Measurements from ENCODE around the gene RPTOR. TPM values are rescaled to one million over a fixed set of nuclear protein-coding genes. Genes with fewer than 3 reads are reported as not detected.
A peak's percentile ranks its signal among the peaks of the same experiment; 100 is the strongest.

Gene RPTOR
- total and polyA plus RNA-seq, 4 experiments from 2014 or later, result 2.4 to 51.8 (median 29.6) TPM

DNA sequence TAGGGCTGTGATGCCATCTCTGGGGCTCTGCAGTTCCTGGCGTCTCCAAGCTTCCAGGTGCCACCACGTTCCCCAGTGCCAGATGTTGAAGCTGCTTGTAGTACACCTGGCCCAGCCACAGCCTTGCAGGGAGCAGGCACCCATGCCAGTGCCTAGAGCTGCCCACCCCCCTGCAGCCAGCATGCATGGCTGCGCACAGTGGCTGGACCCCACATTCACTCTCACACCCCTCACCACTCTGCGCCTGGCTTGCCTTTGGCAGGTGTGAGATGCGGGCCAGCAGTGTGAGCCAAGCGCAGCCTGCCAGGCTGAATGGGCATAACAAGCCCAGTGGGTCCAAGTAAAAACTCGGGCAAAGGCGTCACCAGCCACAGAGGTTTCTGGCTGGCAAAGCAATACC, 371.6 kb downstream of the RPTOR start:
- Histone ChIP-seq H3K36me3 (ENCODE audit: insufficient read depth, low read length) (no peaks in the 10 kb centered on the region), H3K9me3 (ENCODE audit: control insufficient read depth in 1 of 2, low read length in 2 of 2) (no peaks in the 10 kb centered on the region), H3K4me1 (ENCODE audit: insufficient read depth, low read length) (no peaks in the 10 kb centered on the region), H3K27me3 (ENCODE audit: insufficient read depth, low read length) (no peaks in the 10 kb centered on the region), H3K27ac (ENCODE audit: low read depth, low read length) (no peak overlapping the region), H3K4me3 (ENCODE audit: low read length in 2 of 2) (no peak overlapping the region)
- no peaks in the 10 kb centered on the region for H3K27me3 Mint-ChIP-seq
- H3K9me3 Mint-ChIP-seq, result no peaks in the 10 kb centered on the region
- ChIA-PET CTCF (ENCODE audit: partially characterized antibody) (no interaction called here), POLR2A (ENCODE audit: partially characterized antibody) (no interaction called here)
- no peak overlapping the region for H3K4me3 Mint-ChIP-seq
- peaks cover 14 to 28% of the 10 kb centered on the region in 2 donors for H3K36me3 Mint-ChIP-seq
- DNase-seq, result no peak
- intact Hi-C loops (cut with micrococcal nuclease), result no loop called here
- H3K27ac Mint-ChIP-seq, result no peak overlapping the region
- no peaks in the 10 kb centered on the region for H3K4me1 Mint-ChIP-seq

DNA sequence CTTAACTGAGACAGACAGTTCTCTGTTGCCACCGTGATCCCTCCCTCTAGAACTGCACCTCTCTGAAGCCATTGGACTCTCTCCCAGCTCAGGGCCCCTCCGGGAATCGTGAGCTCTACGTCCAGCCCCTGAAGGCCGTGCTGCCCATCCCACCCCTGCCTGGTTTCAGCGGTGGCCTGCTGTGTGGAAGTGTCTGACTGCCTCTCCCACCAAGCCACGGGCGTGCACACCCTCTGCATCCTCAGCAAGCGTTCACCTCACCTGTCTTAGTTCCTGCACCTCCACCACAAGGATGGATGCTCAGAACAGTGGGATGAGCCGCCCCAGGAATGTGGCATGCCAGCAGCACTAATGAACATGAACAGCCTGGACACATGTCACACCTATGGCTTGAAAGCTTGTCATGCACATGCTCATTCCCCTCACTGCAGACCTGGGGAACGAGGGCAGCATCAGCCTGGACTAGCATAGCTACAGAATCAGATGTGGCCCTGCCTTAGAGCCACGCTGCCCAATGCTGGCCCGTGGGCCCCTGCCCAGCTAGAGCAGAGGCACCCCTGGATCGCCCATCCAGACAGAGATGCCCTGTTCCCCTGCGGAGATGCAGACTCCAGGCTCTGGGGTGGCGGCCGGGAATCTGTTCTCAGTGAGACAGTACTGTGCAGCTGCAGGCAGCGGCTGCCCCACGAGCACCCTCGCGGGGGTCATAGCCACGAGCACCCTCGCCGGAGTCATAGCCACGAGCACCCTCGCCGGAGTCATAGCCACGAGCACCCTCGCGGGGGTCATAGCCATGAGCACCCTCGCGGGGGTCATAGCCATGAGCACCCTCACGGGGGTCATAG, 373.3 kb downstream of the RPTOR start:
- POLR2A ChIA-PET (ENCODE audit: partially characterized antibody), result no interaction called here
- no peak for DNase-seq
- Histone ChIP-seq H3K27ac (ENCODE audit: low read depth, low read length) (no peak overlapping the region), H3K9me3 (ENCODE audit: control insufficient read depth in 1 of 2, low read length in 2 of 2) (no peaks in the 10 kb centered on the region), H3K27me3 (ENCODE audit: insufficient read depth, low read length) (no peaks in the 10 kb centered on the region), H3K4me3 (ENCODE audit: low read length in 2 of 2) (no peak overlapping the region), H3K4me1 (ENCODE audit: insufficient read depth, low read length) (no peaks in the 10 kb centered on the region), H3K36me3 (ENCODE audit: insufficient read depth, low read length) (no peaks in the 10 kb centered on the region)
- H3K27me3 Mint-ChIP-seq, result no peaks in the 10 kb centered on the region
- H3K36me3 Mint-ChIP-seq, result peaks cover 10 to 28% of the 10 kb centered on the region in 2 donors
- H3K4me1 Mint-ChIP-seq, result no peaks in the 10 kb centered on the region
- CTCF ChIA-PET (ENCODE audit: partially characterized antibody), result no interaction called here
- H3K4me3 Mint-ChIP-seq, result no peak overlapping the region
- no peak overlapping the region for H3K27ac Mint-ChIP-seq
- intact Hi-C loops (cut with micrococcal nuclease), result no loop called here
- H3K9me3 Mint-ChIP-seq, result no peaks in the 10 kb centered on the region

DNA sequence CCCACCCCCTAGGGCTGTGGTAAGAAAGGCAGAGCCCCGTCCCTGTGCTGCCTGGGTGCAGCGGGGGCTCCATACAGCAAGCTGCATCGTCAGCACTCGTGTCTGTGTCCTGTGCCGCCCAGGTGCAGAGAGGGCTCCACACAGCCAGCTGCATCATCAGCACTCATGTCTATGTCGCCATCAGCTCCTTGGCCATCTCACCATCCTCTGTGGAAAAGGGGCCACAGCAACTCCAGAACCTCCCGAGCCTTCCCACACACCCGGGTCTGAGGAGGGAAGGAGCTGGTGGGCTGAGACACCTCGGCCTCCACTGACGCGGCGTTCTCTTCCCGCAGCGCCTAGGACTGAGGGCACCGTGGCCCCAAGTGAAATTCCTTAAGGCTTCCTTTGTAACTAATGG, 374.1 kb downstream of the RPTOR start:
- H3K27me3 Mint-ChIP-seq, result no peaks in the 10 kb centered on the region
- Histone ChIP-seq H3K27me3 (ENCODE audit: insufficient read depth, low read length) (no peaks in the 10 kb centered on the region), H3K9me3 (ENCODE audit: control insufficient read depth in 1 of 2, low read length in 2 of 2) (no peaks in the 10 kb centered on the region), H3K36me3 (ENCODE audit: insufficient read depth, low read length) (peaks cover 1% of the 10 kb centered on the region), H3K4me3 (ENCODE audit: low read length in 2 of 2) (no peak overlapping the region), H3K4me1 (ENCODE audit: insufficient read depth, low read length) (no peaks in the 10 kb centered on the region), H3K27ac (ENCODE audit: low read depth, low read length) (no peak overlapping the region)
- CTCF ChIA-PET (ENCODE audit: partially characterized antibody), result no interaction called here
- H3K4me3 Mint-ChIP-seq, result no peak overlapping the region
- no peak for DNase-seq
- intact Hi-C loops (cut with micrococcal nuclease), result no loop called here
- H3K4me1 Mint-ChIP-seq, result no peaks in the 10 kb centered on the region
- H3K27ac Mint-ChIP-seq, result no peak overlapping the region
- H3K9me3 Mint-ChIP-seq, result no peaks in the 10 kb centered on the region
- POLR2A ChIA-PET (ENCODE audit: partially characterized antibody), result no interaction called here
- peaks cover 9 to 28% of the 10 kb centered on the region in 2 donors for H3K36me3 Mint-ChIP-seq

DNA sequence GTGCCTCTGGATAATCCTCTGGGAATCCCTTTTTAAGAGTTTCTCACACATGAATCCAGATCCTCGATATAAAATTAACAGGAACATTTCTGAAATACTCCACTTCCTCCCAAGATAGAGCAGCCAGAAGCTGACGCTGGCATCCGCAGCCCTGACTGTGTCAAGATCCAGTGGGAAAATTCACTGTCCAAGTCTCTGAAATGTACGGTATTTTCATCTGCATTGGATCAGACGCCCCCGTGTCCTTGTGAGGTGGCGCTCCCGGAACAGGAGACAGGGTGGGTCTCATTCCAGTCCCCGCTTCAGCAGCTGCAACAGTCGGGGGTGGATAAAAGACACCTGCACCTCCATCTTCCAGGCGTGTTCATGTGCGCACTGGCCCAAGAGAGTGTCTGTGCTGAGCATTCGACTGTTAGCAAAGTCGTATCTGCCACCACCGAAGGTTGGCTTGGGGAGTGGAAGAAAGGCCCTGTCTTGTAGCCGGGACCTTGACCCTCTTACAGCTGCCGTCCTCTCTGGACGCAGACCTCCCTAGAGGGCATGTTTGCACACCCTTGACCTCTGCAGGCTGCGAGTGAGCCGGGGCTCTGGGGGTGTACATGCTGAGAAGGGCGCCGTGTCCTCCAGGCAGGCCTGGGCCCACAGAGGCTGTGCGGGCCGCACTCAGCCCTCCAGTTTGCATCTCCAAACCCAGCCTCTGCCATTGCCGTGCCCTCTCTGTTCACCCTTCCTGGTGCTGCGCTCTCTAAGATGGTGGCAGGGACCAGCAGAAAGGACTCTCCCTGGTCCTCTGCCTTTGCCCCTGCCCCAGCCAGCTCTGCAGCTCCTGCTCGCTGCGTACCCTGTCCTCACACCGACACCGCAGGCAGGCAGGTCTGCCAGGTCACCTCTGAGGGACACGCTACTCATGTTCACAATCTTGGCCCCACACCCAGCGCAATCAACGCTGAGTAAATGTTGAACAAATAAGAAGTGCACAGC, 375.0 kb downstream of the RPTOR start:
- Histone ChIP-seq H3K27ac (ENCODE audit: low read depth, low read length) (no peak overlapping the region), H3K9me3 (ENCODE audit: control insufficient read depth in 1 of 2, low read length in 2 of 2) (no peaks in the 10 kb centered on the region), H3K4me1 (ENCODE audit: insufficient read depth, low read length) (no peaks in the 10 kb centered on the region), H3K36me3 (ENCODE audit: insufficient read depth, low read length) (peaks cover 10% of the 10 kb centered on the region), H3K27me3 (ENCODE audit: insufficient read depth, low read length) (no peaks in the 10 kb centered on the region), H3K4me3 (ENCODE audit: low read length in 2 of 2) (no peak overlapping the region)
- H3K4me1 Mint-ChIP-seq, result no peaks in the 10 kb centered on the region
- no peak for DNase-seq
- H3K4me3 Mint-ChIP-seq, result no peak overlapping the region
- ChIA-PET POLR2A (ENCODE audit: partially characterized antibody) (no interaction called here), CTCF (ENCODE audit: partially characterized antibody) (no interaction called here)
- H3K27me3 Mint-ChIP-seq, result no peaks in the 10 kb centered on the region
- H3K9me3 Mint-ChIP-seq, result no peaks in the 10 kb centered on the region
- H3K27ac Mint-ChIP-seq, result no peak overlapping the region
- H3K36me3 Mint-ChIP-seq, result peaks cover 7 to 32% of the 10 kb centered on the region in 2 donors
- intact Hi-C loops (cut with micrococcal nuclease), result no loop called here

DNA sequence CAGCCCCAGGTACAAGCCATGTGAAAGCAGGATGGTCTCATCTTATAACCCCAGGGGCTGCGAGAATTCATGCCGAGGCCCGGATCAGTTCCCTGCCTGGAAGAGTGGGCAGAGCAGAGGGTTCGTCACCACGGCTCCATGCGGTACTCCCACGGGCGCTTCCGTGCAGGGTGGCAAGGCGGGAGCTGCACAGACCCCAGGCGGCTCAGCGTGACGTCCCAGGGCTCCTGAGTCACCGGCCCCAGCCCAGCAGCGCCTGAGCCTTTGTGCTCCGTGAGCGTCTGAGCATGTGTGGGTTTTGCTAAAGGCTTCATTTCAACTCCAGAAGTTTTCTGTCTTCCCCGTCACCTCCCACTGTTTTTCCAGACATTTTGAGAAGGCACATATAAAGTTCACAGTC, 375.8 kb downstream of the RPTOR start:
- H3K4me1 Mint-ChIP-seq, result no peaks in the 10 kb centered on the region
- CTCF ChIA-PET (ENCODE audit: partially characterized antibody), result no interaction called here
- no peaks in the 10 kb centered on the region for H3K27me3 Mint-ChIP-seq
- intact Hi-C loops (cut with micrococcal nuclease), result no loop called here
- DNase-seq, result no peak
- peak overlapping the region in 1 of 7 donors; percentile 15 for H3K27ac Mint-ChIP-seq
- Histone ChIP-seq H3K27me3 (ENCODE audit: insufficient read depth, low read length) (no peaks in the 10 kb centered on the region), H3K27ac (ENCODE audit: low read depth, low read length) (no peak overlapping the region), H3K9me3 (ENCODE audit: control insufficient read depth in 1 of 2, low read length in 2 of 2) (no peaks in the 10 kb centered on the region), H3K4me1 (ENCODE audit: insufficient read depth, low read length) (no peaks in the 10 kb centered on the region), H3K4me3 (ENCODE audit: low read length in 2 of 2) (no peak overlapping the region), H3K36me3 (ENCODE audit: insufficient read depth, low read length) (peaks cover 16% of the 10 kb centered on the region)
- H3K36me3 Mint-ChIP-seq, result peaks cover 7 to 35% of the 10 kb centered on the region in 2 donors
- no peak overlapping the region for H3K4me3 Mint-ChIP-seq
- no peaks in the 10 kb centered on the region for H3K9me3 Mint-ChIP-seq
- POLR2A ChIA-PET (ENCODE audit: partially characterized antibody), result no interaction called here

DNA sequence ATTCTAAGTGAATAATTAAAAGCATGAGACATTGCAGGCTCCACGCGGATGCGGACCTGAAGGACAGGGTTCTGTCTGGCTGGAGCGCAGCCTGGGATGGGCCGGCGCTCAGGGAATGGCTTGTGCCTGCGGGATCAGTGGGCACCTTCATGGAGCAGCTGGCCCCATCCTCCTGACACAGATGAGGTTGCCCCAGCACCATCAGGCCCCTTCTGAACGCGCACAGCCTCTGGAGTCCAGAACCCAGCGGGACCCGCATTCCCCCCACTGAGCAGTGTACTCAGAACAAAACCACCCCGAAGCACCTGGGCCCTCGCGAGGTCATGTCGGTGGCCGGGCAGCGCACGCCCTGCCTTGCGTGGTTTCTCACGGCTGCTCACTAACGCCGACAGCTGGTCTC, 376.5 kb downstream of the RPTOR start:
- Mint-ChIP-seq H3K27me3 (no peaks in the 10 kb centered on the region), H3K27ac (no peak overlapping the region), H3K36me3 (peaks cover 10 to 36% of the 10 kb centered on the region in 2 donors), H3K9me3 (no peaks in the 10 kb centered on the region), H3K4me3 (no peak overlapping the region), H3K4me1 (no peaks in the 10 kb centered on the region)
- Histone ChIP-seq H3K9me3 (ENCODE audit: control insufficient read depth in 1 of 2, low read length in 2 of 2) (no peaks in the 10 kb centered on the region), H3K27me3 (ENCODE audit: insufficient read depth, low read length) (no peaks in the 10 kb centered on the region), H3K36me3 (ENCODE audit: insufficient read depth, low read length) (peaks cover 22% of the 10 kb centered on the region), H3K4me3 (ENCODE audit: low read length in 2 of 2) (no peak overlapping the region), H3K27ac (ENCODE audit: low read depth, low read length) (no peak overlapping the region), H3K4me1 (ENCODE audit: insufficient read depth, low read length) (no peaks in the 10 kb centered on the region)
- intact Hi-C loops (cut with micrococcal nuclease), result no loop called here
- DNase-seq, result no peak
- CTCF ChIA-PET (ENCODE audit: partially characterized antibody), result no interaction called here
- POLR2A ChIA-PET (ENCODE audit: partially characterized antibody), result no interaction called here

DNA sequence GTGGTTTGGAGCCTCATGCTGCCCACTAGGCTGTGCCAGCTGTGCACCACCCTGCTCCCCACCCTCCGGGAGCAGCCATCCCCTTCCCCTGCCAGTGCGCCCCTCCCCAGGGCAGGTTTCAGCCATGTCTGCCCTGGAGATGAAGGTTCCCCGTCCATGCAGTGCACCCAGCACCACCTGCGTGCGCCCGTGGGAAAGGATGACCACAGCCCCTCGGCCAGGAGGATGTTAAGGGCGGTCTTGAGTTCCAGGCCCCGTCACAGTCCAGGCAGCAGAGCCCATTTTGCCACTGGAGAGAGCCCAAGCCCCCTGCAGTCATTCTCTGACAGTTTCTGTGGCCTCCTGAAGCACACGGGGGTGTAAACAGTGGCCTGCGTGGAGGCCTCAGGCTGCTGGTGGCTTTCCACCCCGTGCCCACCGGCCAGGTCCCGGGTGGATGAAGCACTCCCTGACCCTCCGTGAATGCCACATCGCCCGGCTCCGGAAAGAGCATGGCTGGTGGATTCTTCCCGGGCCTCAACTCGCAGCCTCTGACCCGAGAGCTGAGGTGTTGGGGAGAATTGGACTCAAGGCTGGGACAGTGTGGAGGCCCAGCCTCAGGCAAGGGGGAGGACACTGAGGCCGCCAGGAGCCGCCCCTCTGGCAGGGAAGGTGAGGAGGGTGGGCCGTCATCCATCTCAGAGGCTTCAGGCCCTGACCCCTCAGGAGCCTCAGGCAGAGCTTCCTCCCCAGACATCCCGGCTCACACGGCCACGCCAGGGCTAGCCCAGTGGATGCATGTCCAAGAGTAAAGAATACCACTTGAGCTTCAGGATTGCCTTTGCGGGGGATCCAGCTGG, 377.3 kb downstream of the RPTOR start:
- Mint-ChIP-seq H3K27me3 (no peaks in the 10 kb centered on the region), H3K27ac (no peak overlapping the region), H3K36me3 (peaks cover 18 to 41% of the 10 kb centered on the region in 2 donors), H3K9me3 (no peaks in the 10 kb centered on the region), H3K4me3 (no peak overlapping the region), H3K4me1 (no peaks in the 10 kb centered on the region)
- Histone ChIP-seq H3K27ac (ENCODE audit: low read depth, low read length) (no peak overlapping the region), H3K4me3 (ENCODE audit: low read length in 2 of 2) (no peak overlapping the region), H3K9me3 (ENCODE audit: control insufficient read depth in 1 of 2, low read length in 2 of 2) (no peaks in the 10 kb centered on the region), H3K36me3 (ENCODE audit: insufficient read depth, low read length) (peaks cover 27% of the 10 kb centered on the region), H3K4me1 (ENCODE audit: insufficient read depth, low read length) (no peaks in the 10 kb centered on the region), H3K27me3 (ENCODE audit: insufficient read depth, low read length) (no peaks in the 10 kb centered on the region)
- intact Hi-C loops (cut with micrococcal nuclease), result no loop called here
- ChIA-PET CTCF (ENCODE audit: partially characterized antibody) (no interaction called here), POLR2A (ENCODE audit: partially characterized antibody) (no interaction called here)
- DNase-seq, result no peak

Data from CD4-positive, alpha-beta memory T cell (primary cell).